NCI-H510A (cell line): ENCODE data around the gene HOXC12.

Source experiments
- DNase-seq: peaks from one replicate; lab custom pipeline; 2025; lab: John Stamatoyannopoulos, UW

The HOXC12 gene, protein sequence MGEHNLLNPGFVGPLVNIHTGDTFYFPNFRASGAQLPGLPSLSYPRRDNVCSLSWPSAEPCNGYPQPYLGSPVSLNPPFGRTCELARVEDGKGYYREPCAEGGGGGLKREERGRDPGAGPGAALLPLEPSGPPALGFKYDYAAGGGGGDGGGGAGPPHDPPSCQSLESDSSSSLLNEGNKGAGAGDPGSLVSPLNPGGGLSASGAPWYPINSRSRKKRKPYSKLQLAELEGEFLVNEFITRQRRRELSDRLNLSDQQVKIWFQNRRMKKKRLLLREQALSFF

DNA sequence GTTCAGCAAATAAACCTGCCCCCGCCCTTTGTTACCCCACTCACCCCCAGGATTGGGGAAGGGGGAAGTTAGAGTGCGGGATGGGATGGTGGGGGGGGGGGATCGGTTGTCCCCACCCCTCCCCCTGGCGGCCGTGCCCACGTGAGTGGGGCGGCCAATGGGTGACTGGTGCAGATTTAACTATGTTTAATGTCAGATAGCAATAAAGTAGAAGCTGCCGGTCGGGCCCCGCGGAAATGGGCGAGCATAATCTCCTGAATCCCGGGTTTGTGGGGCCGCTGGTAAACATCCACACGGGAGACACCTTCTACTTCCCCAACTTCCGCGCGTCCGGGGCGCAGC lies at the start of gene HOXC12:
TSS of gene HOXC12 (plus strand) at position 210 of the 342 bp plus-strand sequence. CDS start at position 237, 27 bp downstream.
- DNase-seq, result no peak

DNA sequence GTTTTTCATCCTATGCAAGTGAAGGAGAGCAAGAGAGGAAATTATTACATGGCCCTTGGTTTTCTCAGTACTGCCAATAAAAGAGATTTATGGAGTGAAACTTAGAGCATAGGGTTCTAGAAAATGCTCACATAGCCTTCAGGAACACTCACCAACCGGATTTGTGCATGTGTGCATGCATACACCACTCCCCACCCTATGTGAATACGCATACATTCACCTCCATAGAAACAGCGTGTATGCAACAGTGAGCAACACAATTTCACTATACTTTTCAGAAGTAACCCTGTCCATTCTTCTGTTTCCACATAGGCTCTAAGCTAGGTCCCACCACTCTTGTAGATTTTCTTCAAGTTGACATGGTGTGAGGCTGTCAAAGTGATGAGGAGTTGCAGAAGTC lies 47.6 kb upstream of the HOXC12 start:
- no peak for DNase-seq

DNA sequence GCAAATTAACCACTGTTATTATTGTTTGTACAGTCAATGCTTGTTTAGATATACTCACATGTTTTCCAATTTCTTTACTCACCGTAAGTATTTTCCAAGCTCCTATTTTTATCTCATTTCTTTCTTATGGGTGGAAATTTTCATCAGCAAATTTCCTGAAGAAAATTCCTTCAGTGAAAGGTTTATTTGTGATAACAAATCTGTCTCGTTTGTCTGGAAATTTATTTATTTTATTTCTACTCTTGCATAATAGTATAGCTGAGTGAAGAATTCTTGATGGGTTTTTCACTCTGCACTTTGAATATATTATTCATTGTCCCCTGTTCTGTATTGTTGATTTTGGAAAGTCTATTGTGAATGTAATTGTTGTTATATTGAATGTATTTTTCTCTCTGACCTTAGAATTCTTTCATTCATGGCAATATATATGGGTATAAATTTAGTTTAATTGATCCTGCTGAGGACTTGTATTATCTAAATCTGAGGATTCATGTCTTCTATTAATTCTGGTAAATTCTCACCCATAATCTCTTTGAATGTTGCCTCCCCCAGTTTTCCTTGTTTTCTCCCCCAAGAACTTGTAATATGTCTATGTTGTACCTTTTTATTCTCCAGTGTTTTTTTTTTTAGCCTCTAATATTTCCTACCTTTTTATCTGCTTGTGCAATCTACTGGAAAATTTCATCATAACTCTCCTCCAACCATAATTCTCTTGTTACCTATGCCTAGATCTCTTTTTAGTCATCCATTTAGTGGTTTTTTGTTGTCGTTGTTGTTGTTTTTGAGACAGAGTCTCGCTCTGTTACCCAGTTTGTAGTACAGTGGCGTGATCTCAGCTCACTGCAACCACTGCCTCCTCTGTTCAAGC lies 37.7 kb upstream of the HOXC12 start:
- no peak for DNase-seq

DNA sequence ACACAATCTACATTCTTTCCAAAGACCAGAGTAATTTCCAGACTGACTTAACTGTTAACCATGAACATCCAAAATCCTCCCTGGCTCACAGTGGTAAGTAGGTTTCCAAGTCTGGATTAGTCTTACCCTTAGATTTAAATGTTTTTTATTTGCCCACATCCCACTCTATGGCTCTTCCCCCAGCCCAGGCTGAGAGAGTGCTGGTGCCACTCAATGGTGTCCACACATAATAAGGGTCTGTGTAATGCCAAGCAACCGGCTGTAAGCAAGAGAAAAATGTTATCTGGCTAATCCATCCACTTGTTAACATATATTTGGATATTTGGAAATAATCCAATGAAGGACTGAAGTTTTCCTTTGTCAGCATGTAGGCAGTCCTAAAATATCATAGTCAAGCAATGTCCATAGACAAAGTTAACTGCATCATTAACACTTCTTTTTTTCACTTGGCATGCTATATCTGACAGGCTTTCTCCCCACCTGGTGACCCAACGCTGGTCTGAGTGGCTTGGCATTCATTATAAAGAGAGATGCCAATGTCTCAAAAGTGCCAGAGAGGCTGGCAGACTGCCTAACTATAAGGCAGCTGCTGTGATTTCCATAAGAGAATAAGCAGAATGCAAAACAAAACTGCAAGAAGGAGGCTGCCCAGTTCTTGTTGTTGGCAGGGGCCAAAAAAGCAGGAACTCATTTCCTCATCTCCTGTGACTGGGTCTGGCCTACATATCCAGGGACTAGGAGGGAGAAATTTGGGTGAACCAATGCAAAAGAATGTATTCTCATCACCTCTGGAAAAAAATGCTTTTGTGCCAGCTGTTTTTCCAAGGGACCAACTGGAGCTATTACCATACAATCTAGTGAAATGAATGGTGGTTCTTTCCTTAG lies 29.9 kb upstream of the HOXC12 start:
- no peak for DNase-seq

DNA sequence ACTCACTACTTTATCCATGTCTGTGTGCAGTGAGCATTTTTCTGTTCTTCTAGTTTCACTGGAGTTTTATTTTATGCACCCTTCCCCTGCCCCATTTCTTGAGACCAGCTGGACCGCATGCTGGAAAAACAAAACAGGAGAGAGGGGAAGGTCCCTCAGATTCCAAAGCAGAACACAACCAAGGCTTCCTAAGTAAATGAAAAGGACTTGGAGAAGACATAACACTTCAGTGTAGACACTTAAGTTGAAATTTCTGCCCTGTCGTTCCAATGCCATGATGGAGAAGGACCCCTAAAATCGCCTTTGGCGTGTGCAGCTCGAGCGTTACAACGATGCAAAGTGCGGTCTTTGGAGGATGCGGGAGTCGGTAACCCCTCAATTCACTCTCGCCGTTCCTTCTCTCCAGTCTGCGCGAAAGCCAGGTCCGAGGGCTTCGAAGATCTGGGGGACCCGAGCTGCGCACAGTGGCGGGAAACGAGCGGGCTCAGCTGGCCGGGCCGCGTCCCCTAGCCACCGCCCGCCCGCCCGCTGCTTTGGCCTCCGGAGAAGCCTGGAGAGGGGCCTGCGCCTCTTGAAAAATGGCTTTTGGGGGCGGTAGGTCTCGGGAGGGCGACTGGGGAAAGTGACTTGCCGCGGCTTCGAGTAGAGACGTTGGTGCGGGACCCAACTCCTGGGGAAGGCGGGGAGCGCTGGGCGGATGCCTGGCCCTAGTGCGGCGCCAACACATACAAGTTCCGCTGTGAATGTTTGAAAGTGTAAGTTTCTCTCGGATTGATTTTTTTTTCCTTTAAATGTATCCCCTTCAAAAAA lies 27.3 kb upstream of the HOXC12 start:
- DNase-seq, result no peak

DNA sequence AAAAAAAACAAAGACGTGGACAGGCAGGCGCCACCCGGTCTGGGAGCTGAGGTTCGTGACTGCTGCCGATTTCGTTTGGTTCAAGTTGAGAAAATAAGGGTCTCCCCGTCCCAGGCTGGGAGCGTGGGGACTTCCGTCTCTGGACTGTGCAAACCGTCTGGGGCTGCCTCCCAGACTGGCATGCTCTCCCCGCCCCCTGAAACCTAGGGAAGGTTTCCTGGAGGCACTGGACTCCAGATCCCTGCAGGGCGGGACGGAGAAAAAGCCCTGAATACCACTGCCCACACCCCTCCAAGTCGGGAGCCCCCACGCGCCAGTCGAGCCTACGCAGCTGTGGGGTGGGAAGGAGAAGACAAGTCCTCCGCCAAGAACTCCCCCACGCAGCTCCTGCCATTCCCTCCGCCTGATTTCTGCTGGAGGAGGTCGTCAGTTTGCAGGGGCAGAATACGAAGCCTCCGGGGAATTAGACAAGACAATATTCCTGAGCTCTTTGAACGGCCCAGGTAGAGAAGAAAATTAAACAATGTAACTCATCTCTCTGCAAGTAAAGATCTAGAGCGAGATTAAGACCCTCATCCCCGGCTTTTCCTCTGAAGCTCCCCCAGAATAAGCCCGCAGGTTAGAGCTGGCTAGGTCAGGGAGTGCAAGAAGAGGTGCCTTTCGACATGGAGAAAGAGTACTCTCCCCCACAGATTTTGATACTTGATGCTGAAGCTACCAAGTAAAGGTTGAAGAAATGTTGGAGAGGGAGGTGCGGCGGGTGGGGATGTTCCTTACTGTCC lies 26.5 kb upstream of the HOXC12 start:
- DNase-seq, result no peak

DNA sequence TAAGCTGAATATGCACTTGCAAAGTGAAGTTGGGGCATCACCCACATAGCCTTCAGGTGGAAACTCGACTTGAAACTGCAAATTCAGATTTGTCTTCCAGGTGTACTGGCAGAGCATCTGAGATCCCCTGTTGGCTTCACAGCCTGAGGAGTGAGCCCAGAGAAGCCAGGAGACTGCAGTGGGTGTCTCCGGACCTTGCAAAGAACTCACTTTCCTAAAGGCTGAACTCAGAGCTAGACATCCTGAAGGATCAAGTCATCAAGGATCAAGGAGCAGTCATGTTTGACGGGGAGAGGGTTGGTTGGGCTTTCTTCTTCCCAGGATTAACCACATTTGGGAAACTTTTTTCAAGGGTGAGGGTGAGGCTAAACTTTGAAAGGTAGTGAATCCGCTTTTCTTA lies 25.2 kb upstream of the HOXC12 start:
- DNase-seq, result no peak

DNA sequence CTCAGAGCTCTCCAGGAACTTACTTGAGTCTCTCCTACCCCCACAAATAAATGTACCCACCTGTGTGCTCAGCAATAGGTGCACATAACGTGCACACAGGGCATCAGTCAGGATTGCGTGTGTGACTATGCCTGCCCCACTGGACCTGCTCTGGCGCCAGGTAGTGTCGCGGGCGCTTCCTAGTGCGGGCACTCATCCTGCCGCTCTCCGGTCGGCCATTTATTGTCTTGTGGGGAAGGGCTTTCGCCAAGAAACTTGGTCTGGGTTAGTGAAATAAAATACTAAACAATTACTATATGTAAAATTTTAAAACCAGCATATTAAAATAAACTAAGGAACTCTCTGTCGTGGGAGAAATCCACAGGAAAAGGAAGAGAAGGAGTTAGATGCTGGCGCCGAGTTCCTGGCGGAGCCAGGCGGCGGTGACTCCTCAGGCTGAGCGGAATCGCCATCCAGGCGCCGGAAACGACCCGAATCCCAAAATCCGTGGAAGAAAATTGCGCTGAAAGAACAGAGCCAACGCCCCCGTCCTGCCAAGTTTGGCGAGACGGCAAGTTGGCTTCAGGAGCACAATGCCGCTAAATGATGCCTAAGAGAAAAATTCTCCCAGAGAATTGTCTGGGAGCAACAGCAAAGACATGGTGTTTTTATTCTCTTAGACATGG lies 24.0 kb upstream of the HOXC12 start:
- no peak for DNase-seq

DNA sequence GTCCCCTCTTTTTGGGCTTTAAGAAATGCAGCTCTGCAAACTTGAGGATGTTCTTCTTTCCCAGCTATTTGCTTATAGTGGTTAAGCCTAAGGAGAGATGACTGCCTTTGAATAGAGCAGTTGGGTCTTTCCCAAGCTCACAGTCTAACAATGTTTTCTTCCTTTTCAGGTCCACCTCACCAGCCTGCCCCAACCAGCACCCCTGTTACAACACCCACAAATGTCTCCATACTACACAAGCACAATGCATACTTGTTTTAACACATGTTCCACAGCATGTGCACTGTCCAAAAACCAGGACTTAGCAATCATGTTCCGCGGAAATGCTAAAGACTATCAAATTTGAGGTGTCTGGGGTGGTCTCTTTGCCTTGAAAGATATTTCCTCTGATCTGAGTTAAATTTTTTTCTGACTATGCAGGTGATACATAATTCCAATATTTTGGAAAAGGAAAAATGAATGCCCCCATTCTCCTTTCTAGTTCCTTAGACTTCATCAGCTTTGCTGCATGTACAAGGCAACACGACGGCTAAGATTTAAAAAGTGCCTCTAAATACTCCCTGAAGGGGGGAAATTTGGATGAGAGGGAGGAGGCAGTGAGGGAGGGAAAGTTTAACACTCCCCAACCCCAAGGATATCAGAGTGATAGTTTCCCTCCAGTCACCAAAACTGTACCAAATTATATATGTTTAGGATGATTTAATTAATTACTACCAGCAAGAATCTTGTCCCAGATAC lies 22.7 kb upstream of the HOXC12 start:
- DNase-seq, result no peak

DNA sequence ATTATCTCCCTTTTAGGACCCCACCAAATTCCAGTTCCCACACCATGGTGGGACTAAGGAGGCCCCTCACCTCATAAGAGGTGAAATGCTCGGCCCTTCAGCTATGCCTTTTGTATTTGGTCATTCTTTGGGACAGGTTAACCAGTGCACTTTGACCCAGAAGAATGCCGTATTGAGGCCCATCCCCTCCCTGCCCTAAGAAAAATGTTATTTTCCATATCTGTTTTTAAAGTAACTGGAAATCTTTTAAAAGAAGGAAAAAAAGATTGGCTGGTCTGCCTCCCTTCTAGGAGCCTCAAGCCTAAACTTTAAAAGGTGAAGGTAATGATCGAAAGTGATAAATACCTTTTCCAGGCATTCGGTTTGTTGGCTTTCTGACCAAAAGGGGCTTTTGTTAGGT lies 21.8 kb upstream of the HOXC12 start:
- no peak for DNase-seq

DNA sequence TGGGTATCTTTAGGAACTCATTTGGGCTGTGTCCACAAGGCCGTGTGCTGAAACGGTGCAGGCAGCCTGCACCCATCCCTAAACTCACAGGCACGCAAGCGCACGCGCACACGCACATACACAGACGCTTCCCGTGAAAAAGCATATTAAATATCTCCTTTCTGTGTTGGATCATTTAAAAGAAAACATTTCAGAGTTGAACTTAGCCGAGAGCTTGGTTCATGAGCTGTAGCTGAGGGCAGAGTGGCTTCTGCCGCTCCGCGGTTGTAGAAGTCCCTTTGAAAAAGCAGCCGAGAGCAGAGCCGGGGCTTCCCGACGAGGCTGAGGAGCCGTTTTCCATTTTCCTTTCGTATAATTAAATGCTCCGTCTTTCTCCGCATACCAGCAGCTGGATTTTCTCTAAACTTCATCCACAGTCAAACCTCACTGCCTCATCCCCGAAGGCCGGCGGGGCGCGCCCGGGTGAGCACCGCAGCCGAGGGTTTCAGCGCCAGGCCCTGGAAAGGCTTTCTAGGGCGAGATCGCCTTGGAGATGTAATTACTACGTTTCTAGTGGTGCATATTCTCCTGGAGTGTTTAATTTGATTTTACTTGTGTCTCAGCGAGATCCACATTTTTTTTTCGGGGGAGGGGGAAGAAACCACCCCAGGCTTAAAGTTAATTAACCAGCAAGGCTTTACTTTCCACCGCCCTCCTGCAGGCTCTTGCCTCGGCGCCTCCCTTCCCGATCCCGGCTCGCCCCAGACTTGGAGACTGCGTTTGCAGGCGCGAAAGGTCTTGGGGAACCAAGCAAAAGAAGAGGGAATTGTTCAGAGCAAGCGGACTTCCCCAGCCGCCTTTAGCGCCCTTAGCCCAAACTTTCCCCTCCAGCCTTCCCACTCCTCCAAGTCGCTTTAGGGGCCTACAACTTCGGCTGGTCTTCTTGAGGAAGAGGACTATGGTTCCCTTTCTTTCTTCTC lies 19.0 kb upstream of the HOXC12 start:
- DNase-seq, result no peak

DNA sequence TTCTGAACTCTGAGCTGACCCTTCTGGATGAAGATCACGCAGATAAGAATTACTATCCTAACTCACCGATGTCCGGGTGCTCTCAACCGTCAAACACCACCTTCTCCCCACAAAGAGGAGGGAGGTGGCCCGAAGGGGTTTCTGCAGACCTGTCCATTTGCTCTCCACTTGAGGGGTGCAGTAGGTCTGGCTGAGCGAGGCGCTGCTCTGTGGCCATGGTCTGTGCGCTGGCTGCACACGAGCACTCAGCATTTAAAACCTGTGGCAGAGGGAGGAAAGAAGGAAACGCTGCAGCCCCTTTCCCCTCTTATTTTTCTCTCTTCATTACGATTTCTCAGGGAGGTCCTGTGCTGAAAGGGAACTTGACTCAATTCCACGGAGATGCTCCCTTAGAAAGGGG lies 17.6 kb upstream of the HOXC12 start:
- no peak for DNase-seq

DNA sequence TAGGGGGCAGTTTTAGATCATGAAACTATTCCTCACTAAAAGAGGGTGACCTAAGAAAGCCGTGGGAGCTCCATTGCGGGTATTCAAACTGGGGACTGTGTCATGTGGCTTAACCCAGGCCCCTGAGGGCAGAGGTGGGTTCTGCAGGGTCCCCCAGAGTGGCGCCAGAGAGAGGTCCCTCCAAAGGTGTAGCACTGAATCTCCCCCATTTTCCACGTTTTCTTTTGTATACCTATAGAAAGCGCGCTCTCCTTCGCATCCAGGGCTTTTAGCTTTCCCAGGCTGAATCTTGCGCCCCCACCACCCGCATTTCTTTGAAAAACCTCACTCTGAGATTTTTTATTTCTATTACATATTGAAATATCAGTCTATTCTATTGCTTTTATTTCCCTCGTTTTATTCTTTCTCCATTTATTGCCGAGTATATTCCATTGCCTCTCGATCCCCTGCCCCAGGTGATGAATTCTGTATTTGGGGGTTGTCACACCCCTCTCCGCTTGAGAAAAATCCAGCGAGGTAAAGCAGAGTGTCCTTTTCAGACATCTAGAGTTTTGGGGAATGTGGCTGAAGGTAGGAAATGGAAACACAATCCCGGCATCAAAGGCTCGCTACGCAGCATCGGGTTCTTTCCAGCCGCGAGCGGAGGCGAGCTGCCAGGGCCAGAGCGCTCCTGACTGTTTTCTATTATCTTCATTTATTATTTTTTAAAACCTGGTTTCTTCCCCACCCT lies 16.9 kb upstream of the HOXC12 start:
- no peak for DNase-seq

DNA sequence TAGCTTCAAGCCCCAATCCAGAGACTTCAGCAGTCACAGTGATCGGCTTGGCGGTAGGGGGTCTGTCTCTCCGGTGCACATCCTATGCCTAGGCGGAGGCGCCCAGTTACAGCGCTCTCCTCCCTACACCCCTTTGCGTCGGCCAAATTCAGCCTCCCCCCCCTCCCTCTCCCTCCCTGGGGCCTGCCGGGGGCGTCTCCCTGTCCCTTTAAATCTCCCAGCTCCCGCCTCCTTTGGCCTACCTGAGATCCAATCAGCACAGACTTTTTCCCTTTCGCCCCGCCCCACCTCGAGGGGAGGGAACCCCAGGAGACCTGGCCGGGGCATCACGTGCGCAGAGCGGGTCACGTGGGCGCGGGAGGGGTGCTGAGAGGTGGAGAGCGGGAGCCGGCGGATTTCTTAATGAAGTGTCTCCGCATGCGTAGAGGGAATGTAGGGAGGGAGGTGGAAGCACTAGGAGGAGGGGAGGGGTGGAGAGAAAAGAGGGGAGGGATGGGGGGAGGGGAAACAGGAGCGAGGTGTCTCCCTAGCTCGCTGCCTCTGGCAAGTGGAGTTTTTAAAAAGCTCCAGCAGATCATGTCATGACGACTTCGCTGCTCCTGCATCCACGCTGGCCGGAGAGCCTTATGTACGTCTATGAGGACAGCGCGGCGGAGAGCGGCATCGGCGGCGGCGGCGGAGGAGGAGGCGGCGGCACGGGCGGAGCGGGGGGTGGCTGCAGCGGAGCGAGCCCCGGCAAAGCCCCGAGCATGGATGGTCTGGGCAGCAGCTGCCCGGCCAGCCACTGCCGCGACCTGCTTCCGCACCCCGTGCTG lies 16.2 kb upstream of the HOXC12 start, which contains the start of gene HOXC13:
TSS of gene HOXC13 (plus strand) at position 506 of the 815 bp plus-strand sequence. CDS start at position 582, 76 bp downstream.
- peak; percentile 94 for DNase-seq

DNA sequence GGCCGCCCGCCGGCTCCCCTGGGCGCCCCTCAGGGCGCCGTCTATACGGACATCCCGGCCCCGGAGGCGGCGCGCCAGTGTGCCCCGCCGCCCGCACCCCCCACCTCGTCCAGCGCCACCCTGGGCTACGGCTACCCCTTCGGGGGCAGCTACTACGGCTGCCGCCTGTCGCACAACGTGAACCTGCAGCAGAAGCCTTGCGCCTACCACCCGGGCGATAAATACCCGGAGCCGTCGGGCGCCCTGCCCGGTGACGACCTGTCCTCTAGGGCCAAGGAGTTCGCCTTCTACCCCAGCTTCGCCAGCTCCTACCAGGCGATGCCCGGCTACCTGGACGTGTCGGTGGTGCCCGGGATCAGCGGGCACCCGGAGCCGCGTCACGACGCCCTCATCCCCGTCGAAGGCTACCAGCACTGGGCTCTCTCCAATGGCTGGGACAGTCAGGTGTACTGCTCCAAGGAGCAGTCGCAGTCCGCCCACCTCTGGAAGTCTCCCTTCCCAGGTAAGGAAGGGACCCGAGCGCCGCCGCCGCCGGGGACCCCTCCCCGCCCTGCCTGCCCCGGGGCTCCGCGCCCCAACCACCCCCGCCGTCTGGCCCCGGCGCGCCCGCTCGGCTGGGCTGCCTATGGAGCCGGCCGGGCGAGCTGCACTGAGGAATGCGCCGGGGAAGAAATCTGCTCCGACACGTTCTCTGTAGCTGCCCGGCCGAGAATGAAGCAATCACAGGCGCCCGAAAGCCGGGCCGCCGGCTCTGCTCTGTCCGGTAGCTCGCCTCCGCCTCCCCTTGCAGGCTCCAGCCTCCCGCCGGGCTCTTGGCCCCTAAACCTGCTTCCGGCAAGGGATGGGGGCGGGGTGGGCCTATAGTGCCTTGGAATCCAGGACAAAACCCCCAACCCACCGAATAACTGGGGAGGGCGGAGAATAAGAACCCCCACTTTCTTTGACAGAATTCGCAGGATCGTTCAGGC lies 15.3 kb upstream of the HOXC12 start:
- no peak for DNase-seq
